ENCODE results near the gene PIK3C3. TPM values are rescaled to one million over a fixed set of nuclear protein-coding genes. Genes with fewer than 3 reads are reported as not detected.

Gene PIK3C3
- total and polyA plus RNA-seq, 9 of the 15 experiments (the other 6 are each of a cell fraction or from before 2014, with no cell fraction given), result 27.0 to 101 (median 42.9) TPM

DNA sequence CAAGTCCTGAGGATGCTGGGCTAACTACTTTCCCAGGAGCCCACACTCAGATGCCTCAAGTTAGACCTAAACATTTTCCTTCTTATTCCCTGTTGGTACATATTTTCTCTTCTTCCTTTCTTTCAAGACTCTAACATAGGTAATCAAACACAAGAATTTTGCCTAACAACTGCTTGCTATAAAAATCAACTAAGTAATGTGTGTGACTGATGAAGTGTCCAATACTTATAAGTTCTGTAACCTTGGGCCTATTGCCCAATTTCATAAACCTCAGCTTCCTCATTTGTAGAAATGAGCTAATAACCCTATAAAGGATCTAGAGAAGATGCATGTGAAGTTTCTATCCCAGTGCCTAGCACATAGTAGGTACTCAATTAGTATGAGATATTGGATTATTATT is 31.6 kb upstream of the PIK3C3 start:
- DNase-seq (ENCODE audit: extremely low read depth in 1 of 4, low spot score in 3 of 4), result no peak
- TF ChIP-seq, protein P1, sequence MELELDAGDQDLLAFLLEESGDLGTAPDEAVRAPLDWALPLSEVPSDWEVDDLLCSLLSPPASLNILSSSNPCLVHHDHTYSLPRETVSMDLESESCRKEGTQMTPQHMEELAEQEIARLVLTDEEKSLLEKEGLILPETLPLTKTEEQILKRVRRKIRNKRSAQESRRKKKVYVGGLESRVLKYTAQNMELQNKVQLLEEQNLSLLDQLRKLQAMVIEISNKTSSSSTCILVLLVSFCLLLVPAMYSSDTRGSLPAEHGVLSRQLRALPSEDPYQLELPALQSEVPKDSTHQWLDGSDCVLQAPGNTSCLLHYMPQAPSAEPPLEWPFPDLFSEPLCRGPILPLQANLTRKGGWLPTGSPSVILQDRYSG (tag; conservative IDR thresholded peaks at IDR 0.05; ENCODE audit: low read depth), result no peak
- Histone ChIP-seq H3K4me2 (ENCODE audit: insufficient read depth, low read length) (no peak overlapping the region), H3K27ac (ENCODE audit: extremely low read depth, low read depth, low read length) (no peak overlapping the region), H3K9me1 (ENCODE audit: control insufficient read depth, insufficient read depth, low read length) (no peaks in the 10 kb centered on the region), H3K9me3 (replicated peaks; ENCODE audit: control insufficient read depth, insufficient read depth, low read depth, low read length) (no peaks in the 10 kb centered on the region), H3K36me3 (ENCODE audit: control insufficient read depth, insufficient read depth, low read length) (no peaks in the 10 kb centered on the region), H3K4me1 (replicated peaks in 1 of 2; ENCODE audit: control insufficient read depth in 2 of 2, insufficient read depth in 2 of 2, low read length in 2 of 2) (no peaks in the 10 kb centered on the region), H3K27me3 (ENCODE audit: control insufficient read depth in 2 of 2, insufficient read depth in 2 of 2, low read length in 2 of 2) (no peaks in the 10 kb centered on the region), H3K79me2 (ENCODE audit: control insufficient read depth, insufficient read depth, low read length) (no peaks in the 10 kb centered on the region), H3K9ac (ENCODE audit: insufficient read depth in 1 of 2, low read depth in 2 of 2, low read length in 2 of 2) (no peak overlapping the region), H3K4me3 (no peak overlapping the region), H4K20me1 (replicated peaks; ENCODE audit: control insufficient read depth, insufficient read depth, low read length) (no peaks in the 10 kb centered on the region), H2AFZ (ENCODE audit: low read depth, low read length) (no peak overlapping the region)
- POLR2A ChIA-PET, result interaction anchor here (1.1 kb wide), 1 partner anchor 31 kb away, joined by 3 read pairs; the partner anchor contains the start of gene PIK3C3
- intact Hi-C loops (cut with micrococcal nuclease), result no loop called here
- CTCF ChIA-PET (ENCODE audit: low intra/inter-chr PET ratio), result no interaction called here
- ATAC-seq, result no peak
- FAIRE-seq, result no peak
- in situ Hi-C loops (cut with MboI), result no loop called here
- BruUV-seq (replicated peaks), result no TSS peak

DNA sequence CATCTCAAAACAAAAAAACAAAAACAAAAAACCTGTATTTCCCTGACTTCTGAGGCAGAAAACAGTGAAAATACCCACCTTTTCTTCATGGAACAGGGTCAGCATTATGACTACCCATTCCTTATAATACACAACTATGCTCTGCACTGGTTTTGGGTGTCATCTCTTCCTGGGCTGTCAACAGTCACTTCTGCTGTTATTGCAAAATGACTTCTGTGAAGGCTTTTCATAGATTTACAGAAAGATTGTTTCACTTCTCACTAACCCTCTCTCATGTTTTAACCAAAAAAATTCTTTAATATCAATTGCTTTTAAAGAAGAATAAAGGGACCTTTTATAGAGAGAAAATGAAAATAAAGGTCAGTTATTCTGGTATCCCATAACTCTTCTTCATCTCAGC is 26.5 kb upstream of the PIK3C3 start:
- Histone ChIP-seq H3K9me1 (ENCODE audit: control insufficient read depth, insufficient read depth, low read length) (no peaks in the 10 kb centered on the region), H3K79me2 (ENCODE audit: control insufficient read depth, insufficient read depth, low read length) (no peaks in the 10 kb centered on the region), H3K36me3 (ENCODE audit: control insufficient read depth, insufficient read depth, low read length) (no peaks in the 10 kb centered on the region), H3K9me3 (replicated peaks; ENCODE audit: control insufficient read depth, insufficient read depth, low read depth, low read length) (no peaks in the 10 kb centered on the region), H3K4me1 (replicated peaks in 1 of 2; ENCODE audit: control insufficient read depth in 2 of 2, insufficient read depth in 2 of 2, low read length in 2 of 2) (no peaks in the 10 kb centered on the region), H2AFZ (ENCODE audit: low read depth, low read length) (no peak overlapping the region), H3K4me3 (no peak overlapping the region), H3K27ac (ENCODE audit: extremely low read depth, low read depth, low read length) (no peak overlapping the region), H3K27me3 (ENCODE audit: control insufficient read depth in 2 of 2, insufficient read depth in 2 of 2, low read length in 2 of 2) (no peaks in the 10 kb centered on the region), H3K9ac (ENCODE audit: insufficient read depth in 1 of 2, low read depth in 2 of 2, low read length in 2 of 2) (no peak overlapping the region), H3K4me2 (ENCODE audit: insufficient read depth, low read length) (no peak overlapping the region), H4K20me1 (replicated peaks; ENCODE audit: control insufficient read depth, insufficient read depth, low read length) (no peaks in the 10 kb centered on the region)
- FAIRE-seq (no peak), ATAC-seq (no peak; the same call in 2 of the 3 replicates), DNase-seq (ENCODE audit: extremely low read depth in 1 of 4, low spot score in 3 of 4) (no peak)
- ChIA-PET CTCF (ENCODE audit: low intra/inter-chr PET ratio) (no interaction called here), POLR2A (no interaction called here)
- intact Hi-C loops (cut with micrococcal nuclease), result no loop called here
- BruUV-seq (replicated peaks), result no TSS peak
- no peak for TF ChIP-seq NCOA4 (IDR thresholded peaks at IDR 0.05; ENCODE audit: partially characterized antibody)
- no peak for TF ChIP-seq NFE2L1 (tag; IDR thresholded peaks at IDR 0.05; ENCODE audit: borderline replicate concordance, low read depth)
- no peak for TF ChIP-seq DDX20 (tag; IDR thresholded peaks at IDR 0.05; ENCODE audit: low read depth)
- TF ChIP-seq RBM17 (IDR thresholded peaks at IDR 0.05; ENCODE audit: borderline replicate concordance, low read depth, low read length), result no peak
- TF ChIP-seq ZNF134 (CRISPR knock-in tag; conservative IDR thresholded peaks at IDR 0.05), result no peak
- TF ChIP-seq TOE1 (IDR thresholded peaks at IDR 0.05; ENCODE audit: borderline replicate concordance), result no peak
- no peak for TF ChIP-seq TOE1 (CRISPR knock-in tag; IDR thresholded peaks at IDR 0.05; ENCODE audit: borderline replicate concordance, low read depth)
- TF ChIP-seq ZNF232 (CRISPR knock-in tag; IDR thresholded peaks at IDR 0.05), result no peak
- TF ChIP-seq RBBP5 (IDR thresholded peaks at IDR 0.05; ENCODE audit: borderline replicate concordance, insufficient read depth, low read length, poor library complexity, severe bottlenecking), result no peak
- no peak for TF ChIP-seq RFX7 (CRISPR knock-in tag; IDR thresholded peaks at IDR 0.05)
- TF ChIP-seq BRD4 (IDR thresholded peaks at IDR 0.05), result no peak
- in situ Hi-C loops (cut with MboI), result no loop called here
